ENCODE measurements around the gene RBP2. TPM values are rescaled to one million over a fixed set of nuclear protein-coding genes. Genes with fewer than 3 reads are reported as not detected.

Gene RBP2
- total and polyA plus RNA-seq, 9 of the 15 experiments (the other 6 are each of a cell fraction or from before 2014, with no cell fraction given): not detected

DNA sequence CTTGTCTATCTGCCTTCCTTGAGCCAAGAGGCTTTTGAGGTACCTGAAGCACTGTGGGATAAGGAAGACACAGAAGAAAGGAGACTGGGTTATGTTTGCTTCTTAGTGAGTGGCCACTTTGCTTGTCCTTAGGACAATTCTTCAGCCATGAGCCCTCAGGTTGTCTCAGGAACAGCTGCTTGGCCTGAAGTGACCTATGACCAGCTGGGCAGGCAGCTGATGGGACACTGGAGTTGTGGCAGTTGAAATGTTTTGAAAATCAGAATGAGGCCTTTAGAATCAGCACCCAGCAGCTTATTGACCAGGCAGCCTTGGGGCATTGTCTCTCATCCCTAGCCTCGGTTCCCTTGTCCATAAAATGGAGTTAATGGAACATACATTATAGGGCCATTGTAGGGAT lies 37.0 kb downstream of the RBP2 start:
- in situ Hi-C loops (cut with MboI): no loop called here
- CTCF ChIA-PET (ENCODE audit: low intra/inter-chr PET ratio): no interaction called here
- Histone ChIP-seq H4K20me1 (replicated peaks; ENCODE audit: control insufficient read depth, insufficient read depth, low read length) (0 out of 2 replicates have a peak, but pooled peaks cover 4% of the 10 kb centered on the region), H3K36me3 (ENCODE audit: control insufficient read depth, insufficient read depth, low read length) (no peaks in the 10 kb centered on the region), H3K27me3 (ENCODE audit: control insufficient read depth in 2 of 2, insufficient read depth in 2 of 2, low read length in 2 of 2) (peaks cover 2 to 7% of the 10 kb centered on the region in 2 experiments; a peak in 4 of 5 replicates), H3K27ac (ENCODE audit: extremely low read depth, low read depth, low read length) (no peak overlapping the region), H3K9me1 (ENCODE audit: control insufficient read depth, insufficient read depth, low read length) (no peaks in the 10 kb centered on the region), H2AFZ (ENCODE audit: low read depth, low read length) (no peak overlapping the region), H3K4me1 (replicated peaks in 1 of 2; ENCODE audit: control insufficient read depth in 2 of 2, insufficient read depth in 2 of 2, low read length in 2 of 2) (no peaks in the 10 kb centered on the region), H3K9ac (ENCODE audit: insufficient read depth in 1 of 2, low read depth in 2 of 2, low read length in 2 of 2) (no peak overlapping the region), H3K4me2 (ENCODE audit: insufficient read depth, low read length) (no peak overlapping the region), H3K9me3 (replicated peaks; ENCODE audit: control insufficient read depth, insufficient read depth, low read depth, low read length) (no peaks in the 10 kb centered on the region), H3K4me3 (no peak overlapping the region), H3K79me2 (ENCODE audit: control insufficient read depth, insufficient read depth, low read length) (no peaks in the 10 kb centered on the region)
- DNase-seq (ENCODE audit: extremely low read depth in 1 of 4, low spot score in 3 of 4): no peak
- TF ChIP-seq ZNF24 (IDR thresholded peaks at IDR 0.05) (no peak), JUND (IDR thresholded peaks at IDR 0.05; ENCODE audit: borderline replicate concordance, low read depth, low read length) (no peak), JUND (tag; IDR thresholded peaks at IDR 0.05; ENCODE audit: borderline replicate concordance, low read depth, low read length) (no peak), NR2C2 (CRISPR knock-in tag; IDR thresholded peaks at IDR 0.05) (no peak), NR2C2 (tag; IDR thresholded peaks at IDR 0.05) (no peak), ZNF586 (CRISPR knock-in tag; conservative IDR thresholded peaks at IDR 0.05) (no peak), MECOM (CRISPR knock-in tag; IDR thresholded peaks at IDR 0.05) (no peak)
- POLR2A ChIA-PET: no interaction called here
- ATAC-seq: no peak
- WGBS (ENCODE audit: insufficient coverage, low coverage, missing lambda C conversion rate): 0% methylated on average over 1 of the region's 1 CpG
- intact Hi-C loops (cut with micrococcal nuclease): no loop called here
- no TSS peak for BruUV-seq (replicated peaks)
- FAIRE-seq: no peak

DNA sequence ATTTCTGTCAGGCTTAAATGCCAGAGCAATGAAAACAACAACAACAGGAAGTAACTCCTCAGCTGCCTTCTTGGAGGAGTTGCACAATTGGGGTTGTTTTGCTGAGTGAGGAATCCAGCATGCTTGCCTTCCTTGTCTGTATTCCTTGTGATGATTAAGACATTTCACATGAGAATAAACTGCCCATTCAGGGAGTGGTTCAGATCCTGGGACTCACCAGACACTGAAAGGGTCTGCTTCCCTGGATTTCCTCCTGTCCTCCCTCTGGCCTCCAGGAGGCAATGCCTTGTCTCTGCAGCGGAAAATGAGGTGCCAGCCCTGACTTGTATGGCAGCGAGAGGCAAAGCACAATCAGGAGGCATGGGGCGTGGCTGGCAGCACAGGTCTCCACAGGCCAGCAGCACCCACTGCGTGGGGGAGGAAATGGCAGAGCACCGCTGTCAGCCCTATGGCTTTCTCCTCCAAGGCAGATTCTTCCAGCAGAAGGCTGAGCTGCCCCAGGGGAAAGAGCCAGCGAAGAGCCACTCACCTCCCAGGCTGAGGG lies 41.5 kb downstream of the RBP2 start:
- ATAC-seq: no peak

More for the DNA sequence above, 41.5 kb downstream of the RBP2 start:
- H3K79me2 ChIP-seq (ENCODE audit: control insufficient read depth, insufficient read depth, low read length): no peaks in the 10 kb centered on the region
- H3K4me2 ChIP-seq (ENCODE audit: insufficient read depth, low read length): no peak overlapping the region
- CTCF ChIA-PET (ENCODE audit: low intra/inter-chr PET ratio): no interaction called here
- no peak overlapping the region for H3K27ac ChIP-seq (ENCODE audit: extremely low read depth, low read depth, low read length)
- in situ Hi-C loops (cut with MboI): no loop called here
- BruUV-seq (replicated peaks): no TSS peak
- FAIRE-seq (no peak), DNase-seq (ENCODE audit: extremely low read depth in 1 of 4, low spot score in 3 of 4) (no peak)
- TF ChIP-seq TEAD2 (tag; IDR thresholded peaks at IDR 0.05) (no peak), SIN3A (IDR thresholded peaks at IDR 0.05; ENCODE audit: borderline replicate concordance in 2 of 2, control insufficient read depth in 1 of 2, low read depth in 2 of 2, low read length in 2 of 2) (no peak), ZNF232 (CRISPR knock-in tag; IDR thresholded peaks at IDR 0.05) (no peak), SIRT6 (IDR thresholded peaks at IDR 0.05; ENCODE audit: low read depth, low read length) (no peak), MCM3 (IDR thresholded peaks at IDR 0.05) (no peak), CEBPG (CRISPR knock-in tag; IDR thresholded peaks at IDR 0.05) (no peak), CEBPG (tag; conservative IDR thresholded peaks at IDR 0.05 in 1 of 2, IDR thresholded peaks at IDR 0.05 in 1 of 2) (peak; percentile 17 to 60; a peak in 2 of 4 replicates), MYC (IDR thresholded peaks at IDR 0.05; ENCODE audit: low read depth, low read length) (no peak), MYC (CRISPR knock-in tag; IDR thresholded peaks at IDR 0.05; ENCODE audit: borderline replicate concordance, low read depth) (no peak), CEBPB (tag; IDR thresholded peaks at IDR 0.05) (peak; percentile 37; the same call in 1 of the 2 replicates), TRIM28 (IDR thresholded peaks at IDR 0.05) (no peak), NR2C2 (CRISPR knock-in tag; IDR thresholded peaks at IDR 0.05) (no peak), NR2C2 (tag; IDR thresholded peaks at IDR 0.05) (no peak), FOS (IDR thresholded peaks at IDR 0.05; ENCODE audit: extremely low read depth, insufficient read length) (no peak)
- H3K4me1 ChIP-seq (replicated peaks in 1 of 2; ENCODE audit: control insufficient read depth in 2 of 2, insufficient read depth in 2 of 2, low read length in 2 of 2): no peaks in the 10 kb centered on the region
- no peak overlapping the region for H3K4me3 ChIP-seq
- H3K27me3 ChIP-seq (ENCODE audit: control insufficient read depth in 2 of 2, insufficient read depth in 2 of 2, low read length in 2 of 2): peaks cover 0 to 7% of the 10 kb centered on the region in 2 experiments; a peak in 2 of 5 replicates
- no peaks in the 10 kb centered on the region for H3K9me3 ChIP-seq (replicated peaks; ENCODE audit: control insufficient read depth, insufficient read depth, low read depth, low read length)
- no peak overlapping the region for H3K9ac ChIP-seq (ENCODE audit: insufficient read depth in 1 of 2, low read depth in 2 of 2, low read length in 2 of 2)
- POLR2A ChIA-PET: interaction anchor here (0.6 to 0.7 kb wide), 2 partner anchors 30 to 225 kb away, joined by 3 to 4 read pairs; no protein-coding TSS in a partner anchor
- no peak overlapping the region for H2AFZ ChIP-seq (ENCODE audit: low read depth, low read length)
- 2% methylated on average over 6 of the region's 6 CpGs for WGBS (ENCODE audit: insufficient coverage, low coverage, missing lambda C conversion rate)
- no peaks in the 10 kb centered on the region for H3K9me1 ChIP-seq (ENCODE audit: control insufficient read depth, insufficient read depth, low read length)
- intact Hi-C loops (cut with micrococcal nuclease): no loop called here
- no peaks in the 10 kb centered on the region for H3K36me3 ChIP-seq (ENCODE audit: control insufficient read depth, insufficient read depth, low read length)
- H4K20me1 ChIP-seq (replicated peaks; ENCODE audit: control insufficient read depth, insufficient read depth, low read length): no peaks in the 10 kb centered on the region

Data from K562 (cell line).